WERI-Rb-1 (cell line): ENCODE measurements around the gene SNTA1.
"Not testable (repeated sequence)": the region's sequence is repeated elsewhere in the genome, so short reads cannot be mapped to it uniquely, and the experiment has no call there.

Experiments used
- DNase-seq: peaks from one replicate; pipeline ENCODE4 v3.0.0-alpha.2; 2020
- H3K27ac ChIP-seq: fragments of 250-450 bp; sonication (Bioruptor Pico); 2 replicates; pipeline ENCODE4 v1.5.1; 2020; ENCODE audit warnings: mild to moderate bottlenecking, moderate library complexity
- H3K27me3 ChIP-seq: fragments of 250-450 bp; sonication (Bioruptor Pico); 2 replicates; pipeline ENCODE4 v1.5.1; 2021; ENCODE audit warnings: mild to moderate bottlenecking, low read depth, moderate library complexity; ENCODE audit not compliant: insufficient read depth, severe bottlenecking
- H3K36me3 ChIP-seq: fragments of 250-450 bp; sonication (Bioruptor Pico); 2 replicates; pipeline ENCODE4 v1.5.1; 2020; ENCODE audit warnings: mild to moderate bottlenecking, moderate library complexity
- H3K4me3 ChIP-seq: 2 replicates; pipeline ENCODE4 v1.5.1; 2011; ENCODE audit warnings: low read depth, mild to moderate bottlenecking, control low read depth, low read length
- H3K9me3 ChIP-seq: fragments of 250-450 bp; sonication (Bioruptor Pico); 2 replicates; pipeline ENCODE4 v1.5.1; 2021; ENCODE audit warnings: mild to moderate bottlenecking, moderate library complexity; ENCODE audit not compliant: severe bottlenecking
- TF ChIP-seq, protein P1 (sequence below): IDR thresholded peaks from 2 replicates; pipeline ENCODE4 v1.5.1; 2011; ENCODE audit warnings: low read depth, mild to moderate bottlenecking, control low read depth, inconsistent platforms, low read length

Gene SNTA1

DNA sequence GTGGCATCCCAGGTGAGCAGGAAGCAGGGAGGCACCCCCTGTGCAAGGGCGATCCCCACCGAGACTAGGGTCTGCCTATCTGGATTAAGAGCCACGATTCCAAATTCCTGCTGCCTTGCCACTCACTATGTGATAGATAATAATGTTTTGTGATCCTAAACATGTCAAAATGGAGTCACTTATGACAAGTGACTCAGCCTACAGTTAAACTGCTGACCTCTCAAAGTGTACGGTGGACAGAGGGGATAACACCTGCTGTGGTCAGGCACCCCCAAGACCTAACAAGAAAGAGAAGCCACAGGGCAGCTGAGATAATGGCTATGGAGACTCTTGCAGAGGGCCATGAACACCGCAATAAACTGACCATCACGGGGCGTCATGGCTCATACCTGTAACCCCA lies 16.0 kb upstream of the SNTA1 start:
- TF ChIP-seq, protein P1, sequence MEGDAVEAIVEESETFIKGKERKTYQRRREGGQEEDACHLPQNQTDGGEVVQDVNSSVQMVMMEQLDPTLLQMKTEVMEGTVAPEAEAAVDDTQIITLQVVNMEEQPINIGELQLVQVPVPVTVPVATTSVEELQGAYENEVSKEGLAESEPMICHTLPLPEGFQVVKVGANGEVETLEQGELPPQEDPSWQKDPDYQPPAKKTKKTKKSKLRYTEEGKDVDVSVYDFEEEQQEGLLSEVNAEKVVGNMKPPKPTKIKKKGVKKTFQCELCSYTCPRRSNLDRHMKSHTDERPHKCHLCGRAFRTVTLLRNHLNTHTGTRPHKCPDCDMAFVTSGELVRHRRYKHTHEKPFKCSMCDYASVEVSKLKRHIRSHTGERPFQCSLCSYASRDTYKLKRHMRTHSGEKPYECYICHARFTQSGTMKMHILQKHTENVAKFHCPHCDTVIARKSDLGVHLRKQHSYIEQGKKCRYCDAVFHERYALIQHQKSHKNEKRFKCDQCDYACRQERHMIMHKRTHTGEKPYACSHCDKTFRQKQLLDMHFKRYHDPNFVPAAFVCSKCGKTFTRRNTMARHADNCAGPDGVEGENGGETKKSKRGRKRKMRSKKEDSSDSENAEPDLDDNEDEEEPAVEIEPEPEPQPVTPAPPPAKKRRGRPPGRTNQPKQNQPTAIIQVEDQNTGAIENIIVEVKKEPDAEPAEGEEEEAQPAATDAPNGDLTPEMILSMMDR = no peak
- no peaks in the 10 kb centered on the region for H3K27me3 ChIP-seq
- no peaks in the 10 kb centered on the region for H3K9me3 ChIP-seq
- no peak overlapping the region for H3K27ac ChIP-seq
- no peak overlapping the region for H3K4me3 ChIP-seq
- no peaks in the 10 kb centered on the region for H3K36me3 ChIP-seq
- DNase-seq = no peak

DNA sequence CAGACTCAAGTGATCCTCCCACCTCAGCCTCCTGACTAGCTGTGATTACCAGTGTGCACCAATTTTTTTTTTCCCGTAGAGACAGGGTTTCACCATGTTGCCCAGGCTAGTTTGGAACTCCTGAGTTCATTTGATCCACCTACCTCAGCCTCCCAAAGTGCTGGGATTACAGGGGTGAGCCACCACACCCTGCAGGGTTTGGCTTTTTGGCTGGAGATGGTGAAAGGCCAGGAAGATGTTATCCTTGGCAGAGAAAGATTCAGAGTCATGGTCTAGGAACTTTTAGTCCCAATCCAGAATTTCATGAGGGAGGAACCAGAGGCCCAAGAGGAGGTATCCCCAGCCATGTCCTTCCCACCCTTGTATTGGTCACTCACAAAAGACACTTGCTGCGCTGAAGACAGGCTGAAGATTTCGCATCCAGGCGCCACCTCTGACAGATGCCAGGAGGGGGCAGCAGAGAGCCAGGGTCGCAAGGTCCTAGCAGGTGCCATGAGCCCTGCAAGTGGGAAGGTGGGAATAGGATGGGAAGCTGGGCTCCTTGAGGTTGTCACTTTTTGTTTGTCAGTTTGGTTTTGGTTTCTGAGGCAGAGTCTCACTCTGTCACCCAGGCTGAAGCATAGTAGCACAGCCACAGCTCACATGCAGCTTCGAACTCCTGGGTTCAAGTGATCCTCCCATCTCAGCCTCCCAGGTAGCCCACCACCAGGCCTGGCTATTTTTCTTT lies 13.5 kb upstream of the SNTA1 start:
- DNase-seq = peak; percentile 85
- H3K27ac ChIP-seq, H3K36me3 ChIP-seq: not testable (repeated sequence)

DNA sequence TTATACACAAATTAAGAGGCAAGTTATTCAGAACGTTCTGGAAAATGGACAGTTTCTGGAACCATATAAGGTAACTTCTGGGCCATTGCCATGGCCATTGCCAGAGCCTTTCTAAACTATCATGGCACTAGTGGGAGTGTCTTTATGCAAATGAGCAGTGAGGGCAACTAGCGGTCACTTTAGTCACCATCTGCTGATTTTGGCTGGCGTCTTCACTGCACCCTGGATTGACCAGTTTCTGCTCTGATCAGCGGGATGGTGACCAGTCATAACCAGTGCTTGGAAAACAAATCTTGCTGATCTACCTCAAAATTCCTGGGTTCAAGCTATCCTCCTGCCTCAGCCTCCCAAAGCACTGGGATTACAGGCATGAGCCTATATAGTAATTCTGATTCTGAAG lies 7.3 kb upstream of the SNTA1 start:
- DNase-seq = no peak
- no peak overlapping the region for H3K27ac ChIP-seq
- H3K9me3 ChIP-seq = peaks cover 8% of the 10 kb centered on the region
- no peak overlapping the region for H3K4me3 ChIP-seq
- no peaks in the 10 kb centered on the region for H3K36me3 ChIP-seq
- TF ChIP-seq, protein P1 = no peak
- no peaks in the 10 kb centered on the region for H3K27me3 ChIP-seq

More for the DNA sequence above, 13.5 kb upstream of the SNTA1 start:
- TF ChIP-seq, protein P1 = peak; percentile 96
- H3K9me3 ChIP-seq, H3K4me3 ChIP-seq, H3K27me3 ChIP-seq: not testable (repeated sequence)

DNA sequence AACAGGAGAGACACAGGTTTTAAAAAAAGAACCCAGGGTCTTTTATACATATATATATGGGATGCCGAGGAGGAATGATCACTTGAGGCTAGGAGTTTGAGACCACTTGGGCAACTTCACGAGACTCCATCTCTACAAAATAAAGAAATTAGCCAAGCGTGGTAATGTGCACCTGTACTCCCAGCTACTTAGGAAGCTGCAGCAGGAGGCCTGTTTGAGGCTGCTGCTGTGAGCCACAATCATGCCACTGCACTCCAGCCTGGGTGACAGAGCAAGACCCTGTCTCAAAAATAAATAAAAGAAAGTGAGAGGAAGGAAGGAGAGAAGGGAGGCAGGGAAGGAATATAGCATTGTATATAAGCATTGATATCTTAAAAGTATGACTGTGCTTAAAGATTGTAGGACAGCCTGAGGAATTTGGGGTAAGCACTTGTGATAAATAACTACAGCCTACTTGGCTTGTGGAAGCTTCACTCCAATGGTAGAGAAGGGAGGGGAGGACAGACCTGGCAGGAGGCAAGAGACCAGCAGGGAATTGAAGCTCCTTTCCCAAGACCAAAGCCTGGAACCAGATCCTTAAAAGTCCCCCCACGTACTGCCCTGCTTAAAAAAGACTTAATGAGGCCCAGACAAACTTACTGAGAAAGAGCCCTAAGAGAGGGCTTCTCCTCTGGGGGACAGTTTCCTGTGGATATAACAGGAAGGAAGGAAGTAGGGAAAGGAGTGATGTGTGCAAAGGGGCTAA lies 2.5 kb upstream of the SNTA1 start:
- Histone ChIP-seq H3K27me3 (no peaks in the 10 kb centered on the region), H3K36me3 (no peaks in the 10 kb centered on the region), H3K4me3 (no peak overlapping the region), H3K27ac (no peak overlapping the region), H3K9me3 (peaks cover 8% of the 10 kb centered on the region)
- TF ChIP-seq, protein P1 = no peak
- DNase-seq = no peak

DNA sequence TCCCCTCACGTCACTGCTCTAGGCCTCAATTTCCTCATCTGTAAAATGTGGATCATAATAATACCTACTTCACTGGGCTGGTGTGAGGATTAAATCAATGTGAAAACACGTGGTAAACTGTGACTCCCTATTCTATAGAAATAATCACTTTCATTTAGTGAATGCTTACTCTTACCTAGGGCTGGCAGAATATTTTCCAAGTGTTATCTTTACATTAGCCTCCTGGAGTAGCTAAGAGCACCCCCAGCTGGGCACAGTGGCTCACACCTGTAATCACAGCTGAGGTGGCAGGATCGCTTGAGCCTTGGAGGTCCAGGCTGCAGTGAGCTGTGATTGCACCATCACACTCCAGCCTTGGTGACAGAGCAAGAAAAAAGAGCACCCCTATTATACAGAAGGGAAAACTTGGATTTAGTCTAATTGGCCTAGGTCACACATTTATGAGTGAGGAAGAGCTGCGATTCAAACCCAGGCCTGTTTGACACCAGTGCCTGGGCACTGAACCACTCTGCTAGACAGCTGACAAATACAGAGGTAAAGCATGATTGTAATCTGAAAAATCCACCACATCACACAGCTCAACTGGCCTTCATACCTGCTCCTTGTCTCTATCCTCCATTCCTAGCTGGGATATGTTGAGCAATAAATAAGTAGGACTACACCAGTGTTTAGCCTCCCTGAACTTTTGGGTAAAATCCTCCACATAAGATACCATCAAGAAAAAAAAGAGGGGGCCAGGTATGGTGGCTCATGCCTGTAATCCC lies 1.4 kb upstream of the SNTA1 start:
- peak; percentile 50 for DNase-seq
- Histone ChIP-seq H3K27me3 (no peaks in the 10 kb centered on the region), H3K36me3 (no peaks in the 10 kb centered on the region), H3K9me3 (peaks cover 8% of the 10 kb centered on the region), H3K4me3 (peak overlapping the region; percentile 50), H3K27ac (peak overlapping the region; percentile 56)
- TF ChIP-seq, protein P1 = peak; percentile 47
